ENCODE data around the gene CYP2C19.
"Not testable (repeated sequence)": the region's sequence is repeated elsewhere in the genome, so short reads cannot be mapped to it uniquely, and the experiment has no call there.

Gene CYP2C19

GRCh38 chr10:94879214-94879613 is 116.7 kb downstream of the CYP2C19 start:
- peaks cover 1% of the 10 kb centered on the region for H3K4me1 ChIP-seq (ENCODE audit: control insufficient read depth, insufficient read depth, low read depth, low read length)
- no peak overlapping the region for H2BK12ac ChIP-seq (ENCODE audit: low read length in 2 of 2)
- H3K23ac ChIP-seq (ENCODE audit: low read length in 2 of 2) = no peak overlapping the region
- peaks cover 15% of the 10 kb centered on the region for H3K9me3 ChIP-seq (ENCODE audit: control insufficient read depth, low read length)
- H3K36me3 ChIP-seq (ENCODE audit: control insufficient read depth in 1 of 2, insufficient read depth in 2 of 2, low read depth in 1 of 2, low read length in 2 of 2) = no peaks in the 10 kb centered on the region
- H3K4me3 ChIP-seq (ENCODE audit: insufficient read depth in 1 of 2, low read depth in 1 of 2, low read length in 2 of 2) = no peak overlapping the region
- no peak for DNase-seq
- H4K91ac ChIP-seq (ENCODE audit: low read length) = no peak overlapping the region
- no peak overlapping the region for H3K14ac ChIP-seq (ENCODE audit: low read length in 2 of 2)
- H2AFZ ChIP-seq (ENCODE audit: low read depth, low read length) = no peak overlapping the region
- no peak overlapping the region for H4K8ac ChIP-seq (ENCODE audit: low read length)
- no peaks in the 10 kb centered on the region for H3K79me1 ChIP-seq (replicated peaks; ENCODE audit: low read length, poor library complexity, severe bottlenecking)
- no peaks in the 10 kb centered on the region for H3K27me3 ChIP-seq (ENCODE audit: control insufficient read depth in 1 of 2, insufficient read depth in 1 of 2, low read length in 2 of 2)
- no peak overlapping the region for H2AK5ac ChIP-seq (ENCODE audit: low read length, severe bottlenecking)
- no peak overlapping the region for H2BK120ac ChIP-seq (ENCODE audit: low read depth, low read length)
- H3K9ac ChIP-seq (ENCODE audit: low read length) = no peak overlapping the region
- no peak overlapping the region for H3K4me2 ChIP-seq (ENCODE audit: low read length, poor library complexity, severe bottlenecking)
- H2BK5ac ChIP-seq (ENCODE audit: low read depth, low read length, poor library complexity, severe bottlenecking) = no peak overlapping the region
- H2BK15ac ChIP-seq (ENCODE audit: low read depth, poor library complexity, severe bottlenecking) = no peak overlapping the region
- 69% methylated on average over 1 of the region's 1 CpG for WGBS
- H3K27ac ChIP-seq (ENCODE audit: low read length, poor library complexity, severe bottlenecking) = no peak overlapping the region
- no peak overlapping the region for H3K4ac ChIP-seq (ENCODE audit: low read depth in 1 of 2, low read length in 2 of 2)
- H3K18ac ChIP-seq (ENCODE audit: low read depth in 1 of 2, low read length in 2 of 2) = no peak overlapping the region

GRCh38 chr10:94889123-94889522 is 126.6 kb downstream of the CYP2C19 start:
- Histone ChIP-seq H2BK15ac (ENCODE audit: low read depth, poor library complexity, severe bottlenecking) (no peak overlapping the region), H4K8ac (ENCODE audit: low read length) (no peak overlapping the region), H3K27me3 (ENCODE audit: control insufficient read depth in 1 of 2, insufficient read depth in 1 of 2, low read length in 2 of 2) (no peaks in the 10 kb centered on the region), H3K4ac (ENCODE audit: low read depth in 1 of 2, low read length in 2 of 2) (no peak overlapping the region), H4K91ac (ENCODE audit: low read length) (no peak overlapping the region), H3K4me2 (ENCODE audit: low read length, poor library complexity, severe bottlenecking) (no peak overlapping the region), H3K9me3 (ENCODE audit: control insufficient read depth, low read length) (no peaks in the 10 kb centered on the region), H3K14ac (ENCODE audit: low read length in 2 of 2) (no peak overlapping the region), H3K23ac (ENCODE audit: low read length in 2 of 2) (no peak overlapping the region), H3K18ac (ENCODE audit: low read depth in 1 of 2, low read length in 2 of 2) (no peak overlapping the region), H3K4me3 (ENCODE audit: insufficient read depth in 1 of 2, low read depth in 1 of 2, low read length in 2 of 2) (no peak overlapping the region), H2BK5ac (ENCODE audit: low read depth, low read length, poor library complexity, severe bottlenecking) (no peak overlapping the region), H3K9ac (ENCODE audit: low read length) (no peak overlapping the region), H3K4me1 (ENCODE audit: control insufficient read depth, insufficient read depth, low read depth, low read length) (no peaks in the 10 kb centered on the region), H2BK12ac (ENCODE audit: low read length in 2 of 2) (no peak overlapping the region), H3K36me3 (ENCODE audit: control insufficient read depth in 1 of 2, insufficient read depth in 2 of 2, low read depth in 1 of 2, low read length in 2 of 2) (no peaks in the 10 kb centered on the region), H3K79me1 (replicated peaks; ENCODE audit: low read length, poor library complexity, severe bottlenecking) (no peaks in the 10 kb centered on the region), H3K27ac (ENCODE audit: low read length, poor library complexity, severe bottlenecking) (no peak overlapping the region), H2AK5ac (ENCODE audit: low read length, severe bottlenecking) (no peak overlapping the region), H2BK120ac (ENCODE audit: low read depth, low read length) (no peak overlapping the region), H2AFZ (ENCODE audit: low read depth, low read length) (no peak overlapping the region)
- WGBS = no CpG with 5 or more reads among the region's 3 CpGs
- DNase-seq = no peak

DNA sequence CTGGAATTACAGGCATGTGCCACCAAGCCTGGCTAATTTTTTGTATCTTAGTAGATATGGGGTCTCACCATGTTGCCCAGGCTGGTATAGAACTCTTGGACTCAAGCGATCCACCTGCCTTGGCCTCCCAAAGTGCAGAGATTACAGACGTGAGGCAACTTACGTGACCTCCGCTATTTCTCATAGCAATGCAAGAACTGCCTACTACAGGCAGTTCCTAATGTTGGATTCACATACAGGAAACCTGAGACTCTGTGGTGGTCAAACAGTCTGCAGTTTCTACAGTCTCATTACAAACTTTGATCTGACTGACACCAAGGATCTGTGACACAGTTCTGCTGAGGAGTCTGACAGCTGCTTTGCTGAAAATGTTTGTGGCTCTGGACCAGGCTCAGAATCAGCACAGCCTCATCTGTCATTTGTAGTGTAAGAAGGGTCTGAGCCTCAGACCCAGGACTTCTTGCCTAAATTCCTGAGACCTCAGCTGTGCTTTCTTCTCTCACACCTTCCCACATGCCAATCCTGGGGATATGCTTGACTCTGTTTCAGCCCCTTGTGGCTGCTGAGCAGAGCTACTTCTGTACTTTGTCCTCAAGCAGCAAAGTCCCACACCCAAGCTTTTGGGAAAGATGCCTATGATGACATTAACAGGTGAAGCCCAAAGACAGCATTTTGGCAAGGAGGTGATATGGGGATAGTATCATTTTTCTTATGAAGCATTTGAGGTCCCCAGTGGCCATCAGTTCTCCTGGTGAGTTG is 128.0 kb downstream of the CYP2C19 start:
- Histone ChIP-seq H3K9me3 (ENCODE audit: control insufficient read depth, low read length) (no peaks in the 10 kb centered on the region), H3K79me1 (replicated peaks; ENCODE audit: low read length, poor library complexity, severe bottlenecking) (no peaks in the 10 kb centered on the region), H2BK15ac (ENCODE audit: low read depth, poor library complexity, severe bottlenecking) (no peak overlapping the region), H2BK12ac (ENCODE audit: low read length in 2 of 2) (no peak overlapping the region), H3K4me2 (ENCODE audit: low read length, poor library complexity, severe bottlenecking) (no peak overlapping the region), H3K9ac (ENCODE audit: low read length) (no peak overlapping the region), H3K36me3 (ENCODE audit: control insufficient read depth in 1 of 2, insufficient read depth in 2 of 2, low read depth in 1 of 2, low read length in 2 of 2) (no peaks in the 10 kb centered on the region), H3K27me3 (ENCODE audit: control insufficient read depth in 1 of 2, insufficient read depth in 1 of 2, low read length in 2 of 2) (no peaks in the 10 kb centered on the region), H4K8ac (ENCODE audit: low read length) (no peak overlapping the region), H3K4me1 (ENCODE audit: control insufficient read depth, insufficient read depth, low read depth, low read length) (no peaks in the 10 kb centered on the region), H4K91ac (ENCODE audit: low read length) (no peak overlapping the region), H3K27ac (ENCODE audit: low read length, poor library complexity, severe bottlenecking) (no peak overlapping the region), H3K14ac (ENCODE audit: low read length in 2 of 2) (no peak overlapping the region), H2BK120ac (ENCODE audit: low read depth, low read length) (no peak overlapping the region), H2AK5ac (ENCODE audit: low read length, severe bottlenecking) (no peak overlapping the region), H2BK5ac (ENCODE audit: low read depth, low read length, poor library complexity, severe bottlenecking) (no peak overlapping the region), H3K23ac (ENCODE audit: low read length in 2 of 2) (no peak overlapping the region), H3K4ac (ENCODE audit: low read depth in 1 of 2, low read length in 2 of 2) (no peak overlapping the region), H2AFZ (ENCODE audit: low read depth, low read length) (no peak overlapping the region), H3K4me3 (ENCODE audit: insufficient read depth in 1 of 2, low read depth in 1 of 2, low read length in 2 of 2) (no peak overlapping the region), H3K18ac (ENCODE audit: low read depth in 1 of 2, low read length in 2 of 2) (no peak overlapping the region)
- WGBS = 85% methylated on average over 4 of the region's 4 CpGs
- DNase-seq = no peak

- not testable (repeated sequence) for H2BK120ac ChIP-seq (ENCODE audit: low read depth, low read length); H4K91ac ChIP-seq (ENCODE audit: low read length); H3K18ac ChIP-seq (ENCODE audit: low read depth in 1 of 2, low read length in 2 of 2); H3K36me3 ChIP-seq (ENCODE audit: control insufficient read depth in 1 of 2, insufficient read depth in 2 of 2, low read depth in 1 of 2, low read length in 2 of 2); H3K14ac ChIP-seq (ENCODE audit: low read length in 2 of 2); H3K4me3 ChIP-seq (ENCODE audit: insufficient read depth in 1 of 2, low read depth in 1 of 2, low read length in 2 of 2); H2BK5ac ChIP-seq (ENCODE audit: low read depth, low read length, poor library complexity, severe bottlenecking); H2AK5ac ChIP-seq (ENCODE audit: low read length, severe bottlenecking); H3K27ac ChIP-seq (ENCODE audit: low read length, poor library complexity, severe bottlenecking); H4K8ac ChIP-seq (ENCODE audit: low read length); H2BK12ac ChIP-seq (ENCODE audit: low read length in 2 of 2); H3K79me1 ChIP-seq (replicated peaks; ENCODE audit: low read length, poor library complexity, severe bottlenecking); DNase-seq; H3K4me2 ChIP-seq (ENCODE audit: low read length, poor library complexity, severe bottlenecking); H3K27me3 ChIP-seq (ENCODE audit: control insufficient read depth in 1 of 2, insufficient read depth in 1 of 2, low read length in 2 of 2); H3K4ac ChIP-seq (ENCODE audit: low read depth in 1 of 2, low read length in 2 of 2); H2AFZ ChIP-seq (ENCODE audit: low read depth, low read length); H2BK15ac ChIP-seq (ENCODE audit: low read depth, poor library complexity, severe bottlenecking); H3K9ac ChIP-seq (ENCODE audit: low read length); H3K9me3 ChIP-seq (ENCODE audit: control insufficient read depth, low read length); H3K4me1 ChIP-seq (ENCODE audit: control insufficient read depth, insufficient read depth, low read depth, low read length); H3K23ac ChIP-seq (ENCODE audit: low read length in 2 of 2)
- WGBS = 57% methylated on average over 7 of the region's 7 CpGs
These were observed 135.9 kb downstream of the CYP2C19 start for GRCh38 chr10:94898414-94898813.
